ENCODE data around the gene FLYWCH1. TPM values are rescaled to one million over a fixed set of nuclear protein-coding genes. Genes with fewer than 3 reads are reported as not detected.
"Not testable (repeated sequence)": the region's sequence is repeated elsewhere in the genome, so short reads cannot be mapped to it uniquely, and the experiment has no call there.

FLYWCH1 gene
- total RNA-seq, 1 donor from 2014 or later: 32.5 TPM

DNA sequence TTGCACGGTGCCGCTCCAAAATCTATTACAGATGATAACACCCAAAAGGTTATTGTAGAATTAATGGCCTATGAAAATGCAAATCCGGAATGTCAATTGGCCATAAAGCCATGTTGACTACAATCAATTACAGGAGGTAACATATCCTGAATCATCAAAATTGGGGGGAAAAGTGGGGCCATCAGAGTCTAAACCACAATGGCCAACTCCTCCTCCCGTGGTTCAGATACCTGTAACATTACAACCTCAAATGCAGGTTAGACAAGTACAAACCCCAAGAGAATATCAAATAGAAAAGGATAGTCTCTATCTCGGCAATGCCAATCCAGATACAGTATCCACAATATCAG is 14.9 kb downstream of the FLYWCH1 start:
- no peak for DNase-seq (ENCODE audit: low read depth, low spot score)

DNA sequence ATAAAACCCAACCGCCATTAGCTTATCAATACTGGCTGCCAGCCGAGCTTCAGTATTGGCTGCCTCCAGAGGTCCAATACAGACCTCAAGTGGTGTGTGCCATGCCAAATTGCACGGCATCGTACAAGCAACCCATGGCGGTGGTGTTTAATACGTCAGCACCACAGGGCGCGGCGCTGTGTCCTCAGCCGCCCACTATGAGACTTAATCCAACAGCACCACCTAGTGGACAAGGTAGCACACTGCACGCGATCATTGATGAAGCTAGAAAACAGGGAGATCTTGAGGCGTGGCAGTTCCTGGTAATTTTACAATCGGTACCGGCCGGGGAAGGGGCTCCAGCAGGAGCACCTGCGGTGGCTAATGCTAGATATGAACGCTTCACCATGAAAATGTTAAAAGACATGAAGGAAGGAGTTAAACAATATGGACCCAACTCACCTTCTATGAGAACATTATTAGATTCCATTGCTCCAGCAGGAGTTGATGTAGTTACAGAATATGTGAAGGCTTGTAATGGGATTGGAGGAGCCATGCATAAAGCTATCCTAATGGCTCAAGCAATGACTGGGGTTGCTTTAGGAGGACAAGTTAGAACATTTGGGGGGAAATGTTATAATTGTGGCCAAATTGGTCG is 15.4 kb downstream of the FLYWCH1 start:
- DNase-seq (ENCODE audit: low read depth, low spot score): peak; percentile 39

DNA sequence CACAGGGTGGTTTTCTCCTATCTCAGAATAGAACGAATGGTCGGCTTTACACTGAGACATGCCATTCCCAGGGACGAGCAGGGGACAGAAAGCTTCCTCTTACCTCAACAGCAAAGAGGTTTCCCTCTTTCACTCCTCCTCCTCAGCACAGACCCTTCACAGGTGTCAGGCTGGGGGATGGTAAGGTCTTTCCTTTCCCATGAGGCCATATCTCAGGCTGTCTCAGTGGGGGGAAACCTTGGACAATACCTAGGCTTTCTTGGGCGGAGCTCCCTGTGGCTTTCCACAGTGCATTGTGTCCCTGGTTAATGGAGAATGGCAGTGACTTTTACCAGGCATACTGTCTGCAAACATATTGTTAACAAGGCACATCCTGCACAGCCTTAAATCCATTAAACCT is 16.4 kb downstream of the FLYWCH1 start:
- DNase-seq (ENCODE audit: low read depth, low spot score): not testable (repeated sequence)

DNA sequence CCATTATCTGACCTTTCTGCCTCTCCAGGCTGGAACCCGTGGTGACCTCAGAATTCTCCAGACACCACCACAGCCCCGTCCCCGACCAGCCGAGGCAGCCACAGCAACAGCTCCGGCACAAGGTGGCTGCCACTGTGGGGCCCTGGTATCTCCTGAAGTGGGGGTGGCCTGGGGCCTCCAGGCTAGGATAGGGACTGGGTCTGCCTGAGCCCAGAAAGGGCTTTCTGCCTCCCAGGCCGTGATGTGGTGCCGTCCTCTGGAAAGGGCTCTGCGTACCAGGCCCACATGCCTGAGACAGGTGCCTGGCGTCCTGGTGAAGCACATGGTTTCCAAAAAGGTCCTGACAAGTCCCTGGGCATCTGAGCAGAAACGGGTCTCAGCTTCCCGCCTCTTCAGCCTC is 17.1 kb downstream of the FLYWCH1 start:
- DNase-seq (ENCODE audit: low read depth, low spot score): no peak

DNA sequence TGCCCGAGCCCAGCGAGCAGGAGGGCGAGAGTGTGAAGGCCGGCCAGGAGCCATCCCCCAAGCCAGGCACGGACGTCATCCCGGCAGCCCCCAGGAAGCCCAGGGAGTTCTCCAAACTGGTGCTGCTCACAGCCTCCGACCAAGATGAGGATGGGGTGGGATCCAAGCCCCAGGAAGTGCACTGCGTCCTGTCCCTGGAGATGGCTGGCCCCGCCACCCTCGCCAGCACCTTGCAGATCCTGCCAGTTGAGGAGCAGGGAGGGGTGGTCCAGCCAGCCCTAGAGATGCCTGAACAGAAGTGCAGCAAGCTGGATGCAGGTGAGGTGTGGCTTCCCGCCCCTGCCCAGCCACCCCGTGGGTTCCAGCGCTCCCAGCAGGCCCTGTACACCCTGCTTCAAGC is 18.0 kb downstream of the FLYWCH1 start:
- no peak for DNase-seq (ENCODE audit: low read depth, low spot score)

DNA sequence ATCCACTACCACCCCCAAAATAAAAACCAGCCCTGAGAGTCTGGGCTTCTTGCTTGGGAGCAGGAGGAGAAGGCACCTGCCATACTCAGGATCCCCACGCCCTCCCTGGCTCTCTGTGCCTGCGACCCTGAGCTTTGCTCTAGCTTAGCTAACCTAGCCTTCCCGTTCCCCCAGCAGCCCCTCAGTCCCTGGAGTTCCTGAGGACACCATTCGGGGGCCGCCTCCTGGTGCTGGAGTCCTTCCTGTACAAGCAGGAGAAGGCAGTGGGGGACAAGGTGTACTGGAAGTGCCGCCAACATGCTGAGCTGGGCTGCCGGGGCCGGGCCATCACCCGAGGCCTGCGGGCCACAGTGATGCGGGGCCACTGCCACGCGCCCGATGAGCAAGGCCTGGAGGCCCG is 18.5 kb downstream of the FLYWCH1 start:
- DNase-seq (ENCODE audit: low read depth, low spot score): no peak

DNA sequence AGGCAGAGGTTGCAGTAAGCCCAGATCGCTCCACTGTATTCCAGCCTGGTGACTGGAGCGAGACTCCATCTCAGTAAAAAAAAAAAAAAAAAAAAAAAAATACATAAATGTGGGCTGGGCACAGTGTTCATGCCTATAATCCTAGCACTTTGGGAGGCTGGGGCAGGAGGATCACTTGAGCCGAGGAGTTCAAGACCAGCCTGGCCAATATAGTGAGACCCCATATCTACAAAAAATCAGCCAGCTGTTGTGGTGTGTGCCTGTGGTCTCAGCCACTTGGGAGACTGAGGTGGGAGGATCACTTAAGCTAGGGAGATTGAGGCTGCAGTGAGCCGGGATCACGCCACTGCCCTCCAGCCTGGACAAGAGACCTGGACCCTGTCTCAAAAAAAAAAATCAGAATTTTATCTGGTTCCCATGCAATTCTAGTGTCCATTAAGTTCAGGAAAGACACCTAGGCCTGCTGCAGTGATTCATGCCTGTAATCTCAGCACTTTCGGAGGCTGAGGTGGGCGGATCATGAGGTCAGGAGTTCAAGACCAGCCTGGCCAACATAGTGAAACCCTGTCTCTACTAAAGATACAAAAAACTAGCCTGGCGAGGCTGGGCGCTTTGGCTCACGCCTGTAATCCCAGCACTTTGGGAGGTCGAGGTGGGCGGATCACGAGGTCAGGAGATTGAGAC is 19.6 kb downstream of the FLYWCH1 start:
- DNase-seq (ENCODE audit: low read depth, low spot score): not testable (repeated sequence)

DNA sequence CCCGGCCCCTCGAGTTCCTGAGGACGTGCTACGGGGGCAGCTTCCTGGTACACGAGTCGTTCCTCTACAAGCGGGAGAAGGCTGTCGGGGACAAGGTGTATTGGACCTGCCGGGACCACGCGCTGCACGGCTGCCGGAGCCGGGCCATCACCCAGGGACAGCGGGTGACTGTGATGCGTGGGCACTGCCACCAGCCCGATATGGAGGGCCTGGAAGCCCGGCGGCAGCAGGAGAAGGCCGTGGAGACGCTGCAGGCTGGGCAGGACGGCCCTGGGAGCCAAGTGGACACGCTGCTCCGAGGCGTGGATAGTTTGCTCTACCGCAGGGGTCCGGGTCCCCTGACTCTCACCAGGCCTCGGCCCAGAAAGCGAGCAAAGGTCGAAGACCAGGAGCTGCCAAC is 21.4 kb downstream of the FLYWCH1 start:
- no peak for DNase-seq (ENCODE audit: low read depth, low spot score)

DNA sequence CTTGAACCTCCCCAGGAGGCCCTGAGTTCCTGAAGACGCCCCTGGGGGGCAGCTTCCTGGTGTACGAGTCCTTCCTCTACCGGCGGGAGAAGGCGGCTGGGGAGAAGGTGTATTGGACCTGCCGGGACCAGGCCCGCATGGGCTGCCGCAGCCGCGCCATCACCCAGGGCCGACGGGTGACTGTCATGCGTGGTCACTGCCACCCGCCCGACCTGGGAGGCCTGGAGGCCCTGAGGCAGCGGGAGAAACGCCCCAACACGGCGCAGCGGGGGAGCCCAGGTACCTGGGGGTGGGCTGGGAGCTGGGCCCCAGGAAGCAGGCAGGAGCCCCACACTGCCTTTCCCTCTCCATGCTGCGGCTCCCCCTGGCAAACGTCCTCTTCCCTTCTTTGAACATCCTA is 22.0 kb downstream of the FLYWCH1 start:
- no peak for DNase-seq (ENCODE audit: low read depth, low spot score)

DNA sequence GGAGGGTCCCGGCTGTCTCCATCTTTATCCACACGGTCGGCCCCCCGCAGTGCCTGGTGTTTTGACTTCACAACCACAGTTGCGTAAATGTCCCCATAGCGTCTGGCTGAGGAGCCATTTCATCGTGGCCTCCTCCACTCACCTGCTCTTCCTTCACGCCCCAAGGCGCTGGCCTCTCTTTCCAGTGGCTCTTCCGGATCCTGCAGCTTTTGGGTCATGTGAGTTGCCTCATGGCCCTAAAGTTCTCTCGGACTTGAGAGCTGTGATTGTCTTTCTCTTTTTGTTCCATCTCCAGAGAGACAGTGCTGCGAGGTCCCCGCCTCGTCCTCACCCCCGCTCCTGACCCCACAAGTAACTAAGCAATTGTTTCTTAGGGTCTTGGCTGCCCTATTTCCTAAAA is 22.7 kb downstream of the FLYWCH1 start:
- no peak for DNase-seq (ENCODE audit: low read depth, low spot score)

DNA sequence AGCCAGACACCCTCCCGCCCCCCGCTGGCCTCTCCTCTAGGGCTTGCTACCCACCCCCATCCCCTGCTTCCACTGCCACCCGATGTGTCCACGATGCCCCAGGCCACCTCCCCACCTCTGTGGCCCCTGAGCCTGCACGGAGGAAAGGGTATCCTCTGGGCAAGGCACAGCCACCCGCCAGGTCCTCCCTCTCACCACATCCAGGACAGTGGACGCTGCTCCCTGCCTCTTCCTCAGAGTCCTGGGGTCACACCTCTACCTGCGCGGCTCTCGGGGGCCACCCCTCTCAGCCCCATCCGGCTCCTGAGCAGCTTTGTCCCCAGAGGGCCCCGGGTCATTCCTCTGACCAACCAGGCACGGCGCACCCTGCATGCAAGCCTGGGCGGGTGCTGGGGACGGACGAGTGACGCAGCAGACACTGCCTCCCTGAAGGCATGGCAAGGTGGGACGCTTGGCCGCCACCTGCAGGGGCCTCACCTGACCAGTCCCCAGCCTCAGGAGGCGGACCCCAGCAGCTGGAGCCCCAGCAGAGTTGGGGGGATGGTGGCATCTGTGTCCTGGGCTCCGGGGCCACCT is 24.8 kb downstream of the FLYWCH1 start:
- DNase-seq (ENCODE audit: low read depth, low spot score): no peak

DNA sequence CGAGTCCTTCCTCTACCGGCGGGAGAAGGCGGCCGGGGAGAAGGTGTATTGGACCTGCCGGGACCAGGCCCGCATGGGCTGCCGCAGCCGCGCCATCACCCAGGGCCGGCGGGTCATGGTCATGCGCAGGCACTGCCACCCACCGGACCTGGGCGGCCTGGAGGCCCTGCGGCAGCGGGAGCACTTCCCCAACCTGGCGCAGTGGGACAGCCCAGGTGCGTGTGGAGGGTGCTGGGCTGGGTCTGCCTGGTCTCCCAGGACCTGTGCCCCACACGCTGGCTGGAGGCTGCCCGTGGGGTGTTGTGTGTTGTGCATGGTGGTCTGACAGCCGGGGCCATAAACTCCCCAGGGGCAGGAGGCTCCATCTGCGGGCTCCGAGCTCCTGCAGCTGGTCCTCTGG is 25.4 kb downstream of the FLYWCH1 start:
- no peak for DNase-seq (ENCODE audit: low read depth, low spot score)

DNA sequence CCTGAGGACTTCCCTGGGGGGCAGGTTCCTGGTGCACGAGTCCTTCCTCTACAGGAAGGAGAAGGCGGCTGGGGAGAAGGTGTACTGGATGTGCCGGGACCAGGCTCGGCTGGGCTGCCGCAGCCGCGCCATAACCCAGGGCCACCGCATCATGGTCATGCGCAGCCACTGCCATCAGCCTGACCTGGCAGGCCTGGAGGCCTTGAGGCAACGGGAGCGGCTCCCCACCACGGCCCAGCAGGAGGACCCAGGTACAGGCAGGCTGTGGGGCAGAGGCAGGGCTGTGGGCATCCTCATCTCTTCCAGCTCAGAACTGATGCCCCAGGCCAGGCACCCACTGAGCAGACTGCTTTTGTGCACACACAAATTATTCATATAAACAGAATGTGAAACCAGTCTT is 26.5 kb downstream of the FLYWCH1 start:
- DNase-seq (ENCODE audit: low read depth, low spot score): no peak

DNA sequence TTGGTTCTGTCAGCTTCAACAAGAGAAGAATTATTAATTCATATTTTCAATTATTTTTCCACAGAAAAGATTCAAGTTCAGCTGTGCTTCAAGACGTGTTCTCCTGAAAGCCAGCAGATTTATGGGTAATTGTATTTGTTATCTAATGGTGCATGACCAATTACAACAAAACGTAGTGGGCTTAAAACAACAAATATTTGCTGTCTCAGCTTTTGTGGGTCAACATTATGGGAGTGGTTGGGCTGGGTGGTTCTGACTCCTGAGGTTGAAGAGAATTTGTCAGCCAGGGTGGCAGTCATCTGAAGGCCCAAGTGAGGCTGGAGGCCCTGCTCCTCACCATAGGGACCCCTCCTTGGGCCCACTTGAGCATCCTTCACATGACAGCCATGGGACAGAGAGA is 28.2 kb downstream of the FLYWCH1 start:
- DNase-seq (ENCODE audit: low read depth, low spot score): no peak

DNA sequence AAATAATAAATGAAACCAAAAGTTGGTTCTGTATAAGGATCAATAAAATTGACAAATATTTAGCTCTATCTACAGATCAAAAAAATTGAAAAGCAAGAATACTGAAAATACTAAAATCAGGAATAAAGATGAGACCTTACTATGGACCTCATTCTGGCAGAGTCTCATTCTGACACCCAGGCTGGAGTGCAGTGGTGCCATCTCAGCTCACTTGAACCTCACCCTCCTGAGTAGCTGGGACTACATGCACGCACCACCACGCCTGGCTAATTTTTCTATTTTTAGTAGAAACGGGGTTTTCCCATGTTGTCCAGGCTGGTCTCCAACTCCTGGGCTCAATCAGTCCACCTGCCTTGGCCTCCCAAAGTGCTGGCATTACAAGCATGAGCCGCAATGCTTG is 30.3 kb downstream of the FLYWCH1 start:
- DNase-seq (ENCODE audit: low read depth, low spot score): no peak

DNA sequence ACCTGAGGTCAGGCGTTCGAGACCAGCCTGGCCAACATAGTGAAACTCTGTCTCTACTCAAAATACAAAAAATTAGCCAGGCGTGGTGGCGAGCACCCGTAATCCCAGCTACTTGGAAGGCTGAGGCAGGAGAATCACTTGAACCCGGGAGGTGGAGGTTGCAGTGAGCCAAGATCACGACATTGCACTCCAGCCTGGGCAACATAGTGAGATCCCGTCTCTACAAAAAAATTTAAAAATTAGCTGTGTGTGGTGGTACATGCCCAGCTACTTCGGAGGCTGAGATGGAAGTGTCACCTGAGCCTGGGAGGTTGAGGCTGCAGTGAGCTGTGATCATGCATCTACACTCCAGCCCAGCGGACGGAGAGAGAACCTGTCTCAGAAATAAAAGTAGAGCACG is 32.0 kb downstream of the FLYWCH1 start:
- not testable (repeated sequence) for DNase-seq (ENCODE audit: low read depth, low spot score)

DNA sequence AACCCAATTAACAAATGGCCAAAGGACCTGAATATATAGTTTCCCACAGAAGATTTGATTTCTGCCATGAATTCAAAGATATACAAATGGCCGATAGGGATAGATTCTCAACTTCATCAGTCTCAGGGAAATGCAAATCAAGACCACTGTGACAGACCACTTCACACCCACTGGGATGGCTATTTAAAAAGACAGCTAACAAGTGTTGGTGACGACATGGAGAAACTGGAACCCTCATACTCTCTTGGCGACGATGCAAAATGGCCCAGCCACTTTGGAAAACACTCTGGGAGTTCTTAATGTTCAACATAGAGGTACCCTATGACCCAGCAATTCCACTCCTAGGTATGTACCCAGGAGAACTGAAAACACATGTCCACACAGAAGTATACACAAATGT is 34.9 kb downstream of the FLYWCH1 start:
- no peak for DNase-seq (ENCODE audit: low read depth, low spot score)

DNA sequence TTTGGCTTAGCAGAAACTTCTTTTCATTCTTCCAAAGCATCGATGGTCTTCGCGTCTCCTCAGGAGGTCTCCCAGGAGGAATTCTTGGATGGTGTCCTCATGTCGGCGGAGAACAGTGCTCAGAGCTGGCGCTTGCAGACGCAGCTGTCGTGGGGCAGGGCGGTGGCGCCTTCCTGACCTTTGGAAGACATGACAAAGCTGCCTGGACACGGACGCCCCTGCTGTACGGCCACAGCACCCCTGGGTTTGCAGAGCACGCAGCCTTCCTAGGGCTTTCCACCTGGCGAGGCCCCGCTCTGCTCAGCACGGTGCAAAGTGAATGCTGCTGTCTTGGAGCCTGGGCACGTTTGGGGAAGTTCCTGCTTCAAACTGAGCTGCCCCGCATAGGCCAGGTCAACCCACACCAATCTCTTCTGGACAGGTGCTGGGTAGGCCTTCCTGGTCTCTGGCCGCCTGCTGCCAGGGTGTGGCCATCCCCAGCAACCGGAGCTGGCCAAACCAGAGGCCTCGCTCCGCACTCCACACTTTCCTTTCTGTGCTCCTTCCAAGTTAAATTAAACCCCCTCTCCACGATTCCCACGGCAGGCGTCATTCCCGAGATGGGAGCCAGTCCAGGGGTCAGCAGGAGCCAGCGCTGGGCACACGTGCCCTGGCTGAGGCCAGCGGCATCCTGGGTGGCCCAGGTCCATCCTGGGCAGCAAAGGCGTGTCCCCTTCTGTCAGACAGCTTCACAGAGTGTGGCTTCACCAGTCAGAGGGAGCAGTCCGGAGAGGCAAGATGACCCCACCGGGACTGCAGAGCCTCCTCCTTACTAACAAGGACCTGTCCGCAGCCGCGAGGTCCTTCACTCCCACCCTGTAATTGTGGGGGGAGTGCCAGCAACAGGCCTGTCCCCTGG is 37.3 kb downstream of the FLYWCH1 start:
- DNase-seq (ENCODE audit: low read depth, low spot score): no peak

DNA sequence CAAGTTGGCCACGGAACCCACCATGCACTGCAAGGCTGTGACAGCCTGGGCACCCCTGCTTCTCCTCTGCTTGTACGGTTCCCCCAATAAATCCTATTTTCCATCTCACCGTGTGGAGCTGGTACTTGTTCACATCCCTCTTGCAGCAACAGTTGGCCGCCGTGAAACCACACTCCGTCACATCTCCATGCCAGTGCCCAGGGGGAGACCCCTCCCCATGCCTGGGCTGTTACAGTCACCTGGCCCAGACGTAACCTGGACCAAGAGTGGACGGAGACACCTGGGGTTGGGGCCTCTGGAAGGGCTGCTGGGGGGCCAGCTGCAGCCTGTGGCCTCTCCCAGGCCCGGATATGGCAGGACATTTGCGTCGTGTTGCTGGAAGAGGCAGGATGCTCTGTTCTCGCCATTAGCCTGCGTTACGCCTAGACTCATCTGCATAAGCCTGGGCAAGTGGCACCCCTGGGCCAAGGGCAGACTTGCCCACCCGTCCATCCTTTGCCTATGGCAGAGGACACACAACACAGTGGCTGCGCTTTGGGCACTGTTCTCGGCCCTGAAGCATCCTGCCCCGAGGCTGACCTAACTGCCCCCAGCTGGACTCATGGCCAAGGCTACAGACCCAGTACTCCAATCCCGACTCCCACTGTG is 38.1 kb downstream of the FLYWCH1 start:
- DNase-seq (ENCODE audit: low read depth, low spot score): no peak

DNA sequence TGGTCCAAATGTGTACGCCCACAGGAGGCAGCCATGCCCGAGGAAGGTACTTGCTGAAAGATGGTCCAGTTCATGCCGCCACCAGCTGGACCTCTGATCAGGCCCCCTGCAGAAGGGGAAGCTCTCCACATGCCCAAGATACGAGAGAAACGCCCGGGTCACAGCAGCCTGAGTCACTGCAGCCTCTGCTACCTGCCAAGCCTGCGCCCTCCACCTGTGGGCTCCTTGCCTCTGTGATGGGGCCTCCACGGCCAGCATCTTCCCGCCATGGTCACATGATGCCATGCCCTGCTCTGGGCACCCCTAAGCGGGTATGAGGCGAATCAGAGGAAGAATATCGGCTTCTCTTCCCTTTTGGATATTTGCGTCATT is 38.6 kb downstream of the FLYWCH1 start:
- no peak for DNase-seq (ENCODE audit: low read depth, low spot score)

DNA sequence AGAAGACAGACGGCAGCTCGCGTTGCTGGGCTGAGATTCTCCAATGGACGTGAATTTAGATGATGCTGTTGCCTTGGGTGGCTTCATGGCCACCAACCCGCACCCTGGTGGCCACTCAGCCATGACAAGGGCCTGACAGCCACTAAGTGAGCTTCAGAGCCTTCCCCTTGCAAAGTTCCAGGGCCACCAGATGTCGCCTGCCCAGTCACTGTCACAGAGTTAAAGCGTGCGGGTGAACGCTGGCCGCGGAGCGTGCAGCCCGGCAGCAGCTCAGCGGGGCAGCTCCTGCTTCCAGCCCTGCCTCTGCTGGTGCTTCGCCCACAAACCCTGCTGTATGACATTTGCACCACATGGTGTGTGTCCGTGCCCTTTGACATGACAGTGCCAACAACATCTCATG is 39.0 kb downstream of the FLYWCH1 start:
- no peak for DNase-seq (ENCODE audit: low read depth, low spot score)

DNA sequence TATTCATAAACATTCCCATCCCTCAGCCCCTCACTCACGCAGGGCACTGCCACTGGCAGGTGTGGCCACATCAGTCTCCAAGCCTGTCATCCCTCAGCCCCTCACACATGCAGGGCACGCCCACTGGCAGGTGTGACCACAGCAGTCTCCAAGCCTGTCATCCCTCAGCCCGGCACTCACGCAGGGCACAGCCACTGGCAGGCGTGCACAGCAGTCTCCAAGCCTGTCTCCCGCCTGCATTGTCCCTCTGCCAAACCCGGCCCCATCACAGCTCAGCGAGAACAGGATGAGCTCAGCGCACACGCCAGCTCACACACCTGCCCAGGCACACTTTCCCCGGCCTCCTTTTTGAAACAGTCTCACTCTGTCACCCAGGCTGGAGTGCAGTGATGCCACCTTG is 40.9 kb downstream of the FLYWCH1 start:
- DNase-seq (ENCODE audit: low read depth, low spot score): no peak
